HG03439 (cell line): ENCODE results near the gene AHR.
"Not testable (repeated sequence)": the region's sequence is repeated elsewhere in the genome, so short reads cannot be mapped to it uniquely, and the experiment has no call there.

Source experiments
- ATAC-seq: cut with Tn5 transposase; IDR thresholded peaks from one replicate; pipeline ENCODE4 v1.9.1; 2021; ENCODE audit warnings: mild to moderate bottlenecking, moderate library complexity; ENCODE audit not compliant: unreplicated experiment

AHR gene

GRCh38 chr7:17336168-17336567, 37.7 kb downstream of the AHR start:
- ATAC-seq, result no peak

GRCh38 chr7:17339139-17339538, 40.7 kb downstream of the AHR start:
- no peak for ATAC-seq

- ATAC-seq, result no peak
Measured at GRCh38 chr7:17339952-17340351, 41.5 kb downstream of the AHR start.

GRCh38 chr7:17340655-17341054, 42.2 kb downstream of the AHR start:
- ATAC-seq, result no peak

- ATAC-seq, result no peak
Measured at GRCh38 chr7:17342756-17343155, 44.3 kb downstream of the AHR start.

- no peak for ATAC-seq
Measured at GRCh38 chr7:17347401-17347800, 48.9 kb downstream of the AHR start.

GRCh38 chr7:17348932-17349331, 50.5 kb downstream of the AHR start:
- ATAC-seq, result not testable (repeated sequence)

GRCh38 chr7:17350321-17350720, 51.9 kb downstream of the AHR start:
- ATAC-seq, result not testable (repeated sequence)

- ATAC-seq, result not testable (repeated sequence)
Measured at GRCh38 chr7:17353650-17354419, 55.4 kb downstream of the AHR start.

GRCh38 chr7:17354473-17354872, 56.0 kb downstream of the AHR start:
- ATAC-seq, result no peak

GRCh38 chr7:17355050-17355449, 56.6 kb downstream of the AHR start:
- no peak for ATAC-seq

GRCh38 chr7:17357952-17358351, 59.5 kb downstream of the AHR start:
- no peak for ATAC-seq

- ATAC-seq, result no peak
Measured at GRCh38 chr7:17359610-17360009, 61.2 kb downstream of the AHR start.

GRCh38 chr7:17362439-17363105, 64.1 kb downstream of the AHR start:
- no peak for ATAC-seq

- ATAC-seq, result no peak
Measured at GRCh38 chr7:17364671-17365070, 66.2 kb downstream of the AHR start.

GRCh38 chr7:17365775-17366174, 67.3 kb downstream of the AHR start:
- no peak for ATAC-seq

GRCh38 chr7:17367502-17367901, 69.0 kb downstream of the AHR start:
- no peak for ATAC-seq

GRCh38 chr7:17368856-17369524, 70.5 kb downstream of the AHR start:
- no peak for ATAC-seq

GRCh38 chr7:17369691-17370426, 71.4 kb downstream of the AHR start:
- no peak for ATAC-seq

- ATAC-seq, result no peak
Measured at GRCh38 chr7:17370901-17371585, 72.6 kb downstream of the AHR start.
